PC-9 (cell line): ENCODE measurements around the gene CIDEA. TPM values are rescaled to one million over a fixed set of nuclear protein-coding genes. Genes with fewer than 3 reads are reported as not detected.
"Not testable (repeated sequence)": the region's sequence is repeated elsewhere in the genome, so short reads cannot be mapped to it uniquely, and the experiment has no call there.

ENCODE experiments used
- BruUV-seq: library from RNA; stranded (reverse); fragments of 400-500 nt; replicated peaks from 2 replicates; lab custom pipeline; 2021; lab: Mats Ljungman, UMichigan
- CTCF ChIA-PET: fragments of 300-600 bp; sonication (Branson Sonifier 250); formaldehyde crosslinking; loops from one replicate; lab custom pipeline; 2022; ENCODE audit warnings: antibody characterized with exemption; lab: Charles Lee
- POLR2A ChIA-PET: fragments of 300-600 bp; sonication (Branson Sonifier 250); formaldehyde crosslinking; loops from one replicate; lab custom pipeline; 2022; ENCODE audit warnings: antibody characterized with exemption; ENCODE audit not compliant: unreplicated experiment; lab: Charles Lee
- DNase-seq, 2 experiments: peaks; one replicate each; pipeline versions ENCODE4 v3.0.0 to v3.0.0-alpha.2; 2015 to 2022; ENCODE audit warnings: mixed read lengths in 1 of 2
- H2AFZ ChIP-seq: fragments of 200-600 bp; sonication (generic); 2 replicates; pipeline ENCODE4 v1.8.1; 2017; ENCODE audit warnings: antibody characterized with exemption
- H3F3A ChIP-seq: fragments of 200-600 bp; sonication (generic); 2 replicates; pipeline ENCODE4 v1.8.1; 2017; ENCODE audit warnings: antibody characterized with exemption, mild to moderate bottlenecking, low read depth; ENCODE audit not compliant: insufficient read depth
- H3K27ac ChIP-seq: fragments of 200-600 bp; sonication (generic); 2 replicates; pipeline ENCODE4 v1.6.1; 2016; ENCODE audit warnings: mixed run types
- H3K27me3 ChIP-seq: fragments of 200-600 bp; sonication (generic); 2 replicates; pipeline ENCODE4 v1.6.1; 2016; ENCODE audit warnings: low read depth, mixed run types; ENCODE audit not compliant: insufficient read depth
- H3K36me3 ChIP-seq: fragments of 200-600 bp; sonication (generic); 2 replicates; pipeline ENCODE4 v1.6.1; 2016; ENCODE audit warnings: low read depth, mixed run types
- H3K4me1 ChIP-seq: fragments of 200-600 bp; sonication (generic); replicated peaks from 2 replicates; pipeline ENCODE4 v1.6.1; 2016; ENCODE audit warnings: mixed run types; ENCODE audit not compliant: insufficient read depth
- H3K4me2 ChIP-seq: fragments of 200-600 bp; sonication (generic); 2 replicates; pipeline ENCODE4 v1.6.1; 2017; ENCODE audit warnings: mixed run types
- H3K4me3 ChIP-seq: fragments of 200-600 bp; sonication (generic); 2 replicates; pipeline ENCODE4 v1.6.1; 2016; ENCODE audit warnings: mixed run types
- H3K79me2 ChIP-seq: fragments of 200-600 bp; sonication (generic); 2 replicates; pipeline ENCODE4 v1.6.1; 2017; ENCODE audit warnings: low read depth, mixed run types
- H3K9me2 ChIP-seq: fragments of 200-600 bp; sonication (generic); 2 replicates; pipeline ENCODE4 v1.8.1; 2017; ENCODE audit warnings: mild to moderate bottlenecking; ENCODE audit not compliant: insufficient read depth
- H3K9me3 ChIP-seq: fragments of 200-600 bp; sonication (generic); 2 replicates; pipeline ENCODE4 v1.8.1; 2016; ENCODE audit warnings: low read depth; ENCODE audit not compliant: insufficient read depth
- H4K20me1 ChIP-seq: fragments of 200-600 bp; sonication (generic); 2 replicates; pipeline ENCODE4 v1.8.1; 2017; ENCODE audit not compliant: insufficient read depth
- intact Hi-C: fragments of 100-400 bp; cut with micrococcal nuclease; formaldehyde crosslinking; loops from one replicate; pipeline ENCODE4 v1.10.0; 2022; ENCODE audit not compliant: unreplicated experiment
- total RNA-seq: library from RNA; stranded (reverse); gene quantifications from 2 replicates; pipeline ENCODE4 v1.2.3, GENCODE V29; 2021

CIDEA gene
- total RNA-seq, 1 experiment from 2014 or later = not detected

GRCh38 chr18:12222041-12222440, 32.1 kb upstream of the CIDEA start:
- H3K9me2 ChIP-seq, CTCF ChIA-PET, H3K4me3 ChIP-seq, H3K36me3 ChIP-seq, H3K4me1 ChIP-seq, POLR2A ChIA-PET, H3K27me3 ChIP-seq, H3K9me3 ChIP-seq, H3K4me2 ChIP-seq, H4K20me1 ChIP-seq, H3F3A ChIP-seq, DNase-seq, H2AFZ ChIP-seq, H3K79me2 ChIP-seq, intact Hi-C loops, BruUV-seq, H3K27ac ChIP-seq: not testable (repeated sequence)

DNA sequence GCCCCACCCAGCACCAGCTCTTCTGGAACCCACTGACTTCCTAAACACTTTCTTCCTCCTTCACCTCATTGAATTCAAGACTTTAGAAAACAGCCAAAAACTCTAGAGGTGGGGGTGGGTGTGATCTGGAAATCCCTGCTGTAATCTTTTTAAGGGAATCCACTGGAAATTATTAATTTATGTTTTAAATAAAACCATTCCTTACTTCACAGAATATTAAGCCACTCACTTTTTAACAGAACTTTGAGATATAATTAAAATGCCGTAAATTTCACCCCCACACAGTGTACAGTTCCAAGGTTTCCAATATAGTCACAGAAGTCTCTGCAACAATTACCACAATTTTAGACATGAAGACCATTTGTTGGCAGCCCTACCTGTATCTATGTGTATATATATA, 30.8 kb upstream of the CIDEA start:
- H3K27ac ChIP-seq, H3K4me1 ChIP-seq, H3K9me3 ChIP-seq, H2AFZ ChIP-seq, H3K4me2 ChIP-seq, BruUV-seq, H3K79me2 ChIP-seq, H3F3A ChIP-seq, H3K9me2 ChIP-seq, CTCF ChIA-PET, H4K20me1 ChIP-seq, H3K4me3 ChIP-seq, intact Hi-C loops, DNase-seq, H3K27me3 ChIP-seq, POLR2A ChIA-PET, H3K36me3 ChIP-seq: not testable (repeated sequence)

- H3K4me2 ChIP-seq, H3K9me2 ChIP-seq, H2AFZ ChIP-seq, H3K9me3 ChIP-seq, H3K36me3 ChIP-seq, H3K27me3 ChIP-seq, H3F3A ChIP-seq, H3K79me2 ChIP-seq, H3K4me1 ChIP-seq, CTCF ChIA-PET, intact Hi-C loops, POLR2A ChIA-PET, H3K27ac ChIP-seq, H3K4me3 ChIP-seq, DNase-seq, H4K20me1 ChIP-seq, BruUV-seq: not testable (repeated sequence)
Observed at GRCh38 chr18:12226807-12227206, 27.4 kb upstream of the CIDEA start.

GRCh38 chr18:12227399-12228186, 26.6 kb upstream of the CIDEA start:
- H3K36me3 ChIP-seq, H3K9me3 ChIP-seq, POLR2A ChIA-PET, H3F3A ChIP-seq, H3K27ac ChIP-seq, intact Hi-C loops, H3K79me2 ChIP-seq, BruUV-seq, H3K4me2 ChIP-seq, H3K27me3 ChIP-seq, H3K4me3 ChIP-seq, DNase-seq, H3K4me1 ChIP-seq, CTCF ChIA-PET, H4K20me1 ChIP-seq, H2AFZ ChIP-seq, H3K9me2 ChIP-seq: not testable (repeated sequence)

- H4K20me1 ChIP-seq, H3K4me2 ChIP-seq, intact Hi-C loops, H3K36me3 ChIP-seq, H2AFZ ChIP-seq, POLR2A ChIA-PET, CTCF ChIA-PET, H3F3A ChIP-seq, H3K4me1 ChIP-seq, DNase-seq, H3K79me2 ChIP-seq, H3K9me2 ChIP-seq, BruUV-seq, H3K4me3 ChIP-seq, H3K27ac ChIP-seq, H3K27me3 ChIP-seq, H3K9me3 ChIP-seq: not testable (repeated sequence)
Observed at GRCh38 chr18:12228308-12228707, 25.9 kb upstream of the CIDEA start.

DNA sequence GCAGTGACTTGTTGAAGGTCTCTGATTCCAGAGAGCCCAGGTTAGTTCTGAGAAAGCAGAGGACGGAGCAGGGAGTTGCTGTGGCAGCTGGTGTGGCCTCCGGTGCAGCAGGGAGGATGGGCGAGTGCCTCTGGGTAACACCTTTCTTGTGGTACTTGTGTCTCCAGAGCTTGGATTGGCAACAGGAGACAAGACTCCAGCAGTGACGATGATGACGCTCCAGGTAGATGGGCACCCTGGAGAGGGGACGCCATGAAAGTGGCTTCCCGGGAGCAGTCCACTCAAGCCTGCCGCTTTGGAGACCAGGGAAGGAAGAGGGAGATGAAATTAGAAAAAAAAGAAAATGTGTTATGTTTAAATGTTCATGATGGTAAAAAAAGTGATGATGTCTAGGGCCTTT, 23.6 kb upstream of the CIDEA start:
- H2AFZ ChIP-seq, H3K27me3 ChIP-seq, H4K20me1 ChIP-seq, H3K79me2 ChIP-seq, H3F3A ChIP-seq, H3K27ac ChIP-seq, H3K36me3 ChIP-seq, H3K4me1 ChIP-seq, CTCF ChIA-PET, H3K9me2 ChIP-seq, H3K9me3 ChIP-seq, POLR2A ChIA-PET, BruUV-seq, H3K4me2 ChIP-seq, H3K4me3 ChIP-seq, DNase-seq, intact Hi-C loops: not testable (repeated sequence)
